GM12891 (cell line): Measurements from ENCODE around the gene CST1. TPM values are rescaled to one million over a fixed set of nuclear protein-coding genes. Genes with fewer than 3 reads are reported as not detected.
A peak's percentile ranks its signal among the peaks of the same experiment; 100 is the strongest.
"Not testable (repeated sequence)": the region's sequence is repeated elsewhere in the genome, so short reads cannot be mapped to it uniquely, and the experiment has no call there.

ENCODE experiments used
- DNase-seq: peaks from one replicate; pipeline ENCODE4 v3.0.0; 2011; ENCODE audit warnings: low spot score; ENCODE audit not compliant: insufficient read length
- FAIRE-seq: peaks from 2 replicates; lab custom pipeline; 2011; peaks lifted over from hg19 to GRCh38; lab: Jason Lieb, UNC
- PAX5 ChIP-seq: IDR thresholded peaks from 2 replicates; pipeline ENCODE4 v1.6.1; 2011; ENCODE audit warnings: low read length, moderate library complexity, mild to moderate bottlenecking; ENCODE audit not compliant: insufficient read depth, severe bottlenecking
- POLR2A ChIP-seq: IDR thresholded peaks from 2 replicates; pipeline ENCODE4 v1.6.1; 2011; ENCODE audit warnings: low read depth, low read length, control low read depth
- POLR2AphosphoS5 ChIP-seq: IDR thresholded peaks from 2 replicates; pipeline ENCODE4 v1.6.1; 2011; ENCODE audit warnings: low read depth, low read length, control low read depth
- POU2F2 ChIP-seq: IDR thresholded peaks from 2 replicates; pipeline ENCODE4 v1.6.1; 2011; ENCODE audit warnings: low read depth, mild to moderate bottlenecking, control low read depth, low read length, moderate library complexity
- SPI1 ChIP-seq: IDR thresholded peaks from 2 replicates; pipeline ENCODE4 v1.6.1; 2011; ENCODE audit warnings: low read depth, low read length, control low read depth
- TAF1 ChIP-seq: IDR thresholded peaks from 2 replicates; pipeline ENCODE4 v1.6.1; 2011; ENCODE audit warnings: low read depth, low read length, control low read depth
- polyA plus RNA-seq: library from polyadenylated mRNA; unstranded; fragments of >200 nt; gene quantifications from one replicate; pipeline ENCODE4 v1.2.1, GENCODE V29; 2012; ENCODE audit warnings: low read depth, missing spikeins, inconsistent platforms; ENCODE audit not compliant: missing spikeins

CST1 gene, protein sequence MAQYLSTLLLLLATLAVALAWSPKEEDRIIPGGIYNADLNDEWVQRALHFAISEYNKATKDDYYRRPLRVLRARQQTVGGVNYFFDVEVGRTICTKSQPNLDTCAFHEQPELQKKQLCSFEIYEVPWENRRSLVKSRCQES
- not detected for polyA plus RNA-seq

DNA sequence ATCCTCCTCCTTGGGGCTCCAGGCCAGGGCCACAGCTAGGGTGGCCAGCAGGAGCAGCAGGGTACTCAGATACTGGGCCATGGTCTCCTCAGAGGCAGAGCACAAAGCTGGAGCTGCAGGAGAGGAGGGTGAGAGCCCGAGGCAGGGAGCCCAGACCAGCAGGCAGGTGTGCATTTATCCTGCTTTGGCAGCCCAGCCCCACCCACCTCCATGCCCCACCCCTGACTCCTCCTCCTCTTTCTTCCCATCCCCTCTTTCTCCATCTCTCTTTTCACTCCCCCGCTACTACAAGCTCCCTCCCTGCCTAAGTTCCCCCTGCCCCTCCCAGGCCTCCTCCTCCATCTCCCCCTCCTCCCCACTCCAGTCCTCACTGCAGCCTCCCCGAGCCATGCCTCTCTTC, at the start of gene CST1:
Gene CST1 (minus strand): TSS at position 150 of the 400 bp plus-strand sequence. CDS start 69 bp downstream, at position 81.
- FAIRE-seq, DNase-seq: not testable (repeated sequence)

DNA sequence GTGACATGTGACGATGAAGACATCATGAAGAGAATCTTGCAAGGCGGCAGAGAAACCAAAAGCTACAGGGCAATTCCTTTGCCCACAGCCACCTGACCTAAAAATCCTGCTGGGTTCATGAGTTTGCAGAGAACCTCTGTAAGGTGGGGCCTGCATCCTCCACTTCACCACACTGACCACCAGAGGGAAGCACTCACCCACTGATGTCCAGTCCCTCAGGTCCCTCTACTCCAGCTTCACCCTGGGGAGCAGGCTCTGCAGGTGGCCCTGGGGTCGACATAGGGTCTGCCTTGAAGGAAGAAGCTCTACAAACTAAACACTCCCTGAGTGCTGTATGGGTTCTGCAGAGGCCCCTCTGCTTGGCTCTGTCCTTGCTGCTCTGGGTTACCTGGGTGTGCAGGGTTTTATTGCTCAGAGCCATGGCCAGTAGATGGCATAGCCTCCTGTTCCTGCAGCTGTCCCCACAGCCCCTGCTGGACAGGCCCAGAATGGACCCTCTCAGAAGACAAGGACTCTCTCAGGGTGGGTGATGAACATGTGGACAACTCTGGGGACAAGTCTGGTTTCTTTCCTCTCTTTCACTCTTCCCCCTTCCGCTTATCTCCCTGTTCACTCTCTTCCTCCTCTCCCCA, 48.6 kb upstream of the CST1 start:
- peak; percentile 58 for FAIRE-seq
- not testable (repeated sequence) for DNase-seq

DNA sequence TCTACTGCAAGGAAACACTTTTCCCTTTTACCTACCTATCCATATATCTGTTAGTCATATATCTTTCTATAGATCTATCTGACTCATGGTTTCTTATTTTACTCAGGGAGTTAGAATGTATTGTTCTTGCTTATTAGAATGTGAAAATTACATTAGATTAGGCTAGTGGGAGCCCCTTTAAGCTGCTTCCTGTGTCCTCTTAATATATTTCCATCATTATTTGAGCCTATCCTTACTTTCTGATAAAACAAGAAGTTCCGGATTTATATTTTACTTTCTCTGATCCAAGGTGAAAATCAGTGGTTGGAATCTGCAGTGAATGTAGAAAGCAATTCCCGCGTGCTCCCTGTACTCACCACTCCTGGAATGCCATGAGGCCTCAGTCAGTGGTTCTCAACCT, 44.8 kb upstream of the CST1 start:
- no peak for TF ChIP-seq PAX5
- TF ChIP-seq POLR2A: no peak
- TF ChIP-seq POU2F2: no peak
- TF ChIP-seq SPI1: no peak
- no peak for TF ChIP-seq TAF1
- TF ChIP-seq POLR2AphosphoS5: no peak
- FAIRE-seq (no peak), DNase-seq (no peak)

DNA sequence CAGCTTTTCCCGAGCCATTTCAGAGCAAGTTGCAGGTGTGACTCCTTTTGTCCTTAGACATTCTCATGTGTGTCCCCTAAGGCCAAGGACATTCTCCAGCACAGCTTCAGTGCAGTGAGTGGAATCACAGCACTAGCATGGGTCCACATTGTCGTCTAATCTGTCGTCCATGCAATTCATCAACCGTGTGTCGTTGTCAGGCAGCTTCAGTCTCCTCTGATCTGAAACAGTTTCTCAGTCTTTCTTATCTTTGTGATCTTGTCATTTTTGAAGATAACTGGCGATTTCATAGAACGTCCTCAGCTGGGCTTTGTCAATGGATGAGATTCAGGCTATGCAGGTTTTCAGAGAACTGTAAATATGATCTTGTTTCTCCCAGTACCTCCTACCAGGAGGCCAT, 44.1 kb upstream of the CST1 start:
- FAIRE-seq: no peak
- no peak for DNase-seq
- no peak for TF ChIP-seq POLR2A
- no peak for TF ChIP-seq PAX5

DNA sequence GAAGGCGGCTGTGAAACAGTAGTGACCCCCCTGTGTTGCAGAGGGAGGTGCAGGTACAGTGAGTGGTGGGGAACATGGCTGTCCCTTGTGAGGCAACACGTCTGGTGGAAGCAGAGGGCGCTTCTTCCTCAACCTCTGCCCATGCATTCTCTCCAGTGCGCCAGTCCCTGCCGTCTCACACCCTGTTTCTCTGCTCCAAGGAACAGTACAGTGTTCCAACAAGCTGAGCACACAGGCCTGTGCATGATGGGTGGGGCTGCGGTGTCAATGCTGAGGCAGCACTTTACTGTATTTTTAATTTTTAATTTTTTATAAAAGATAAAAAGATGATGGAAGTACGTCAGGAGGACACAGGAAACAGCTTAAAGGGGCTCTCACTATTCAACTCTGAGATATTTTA, 43.3 kb upstream of the CST1 start:
- TF ChIP-seq POLR2AphosphoS5: no peak
- TF ChIP-seq POLR2A: no peak
- TF ChIP-seq POU2F2: no peak
- TF ChIP-seq PAX5: no peak
- TF ChIP-seq SPI1: no peak
- no peak for TF ChIP-seq TAF1
- DNase-seq: no peak
- no peak for FAIRE-seq

DNA sequence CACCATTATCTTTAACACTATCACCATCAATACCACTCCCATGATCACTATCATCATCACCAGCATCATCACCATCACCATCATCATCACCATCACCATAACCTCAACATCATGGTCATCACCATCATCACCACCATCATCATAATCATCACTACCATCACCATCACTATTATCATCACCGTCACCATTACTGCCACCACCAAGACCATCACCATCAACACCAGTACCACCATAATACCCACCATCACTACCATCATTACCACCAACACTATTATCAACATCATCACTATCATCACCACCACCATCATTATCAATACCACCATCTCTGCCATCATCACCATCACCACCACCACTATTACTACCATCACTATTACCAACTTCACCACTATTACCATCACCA, 32.7 kb upstream of the CST1 start:
- TF ChIP-seq POLR2AphosphoS5: no peak
- no peak for TF ChIP-seq POU2F2
- no peak for TF ChIP-seq POLR2A
- no peak for TF ChIP-seq PAX5
- TF ChIP-seq TAF1: no peak
- no peak for TF ChIP-seq SPI1
- no peak for DNase-seq
- FAIRE-seq: no peak

DNA sequence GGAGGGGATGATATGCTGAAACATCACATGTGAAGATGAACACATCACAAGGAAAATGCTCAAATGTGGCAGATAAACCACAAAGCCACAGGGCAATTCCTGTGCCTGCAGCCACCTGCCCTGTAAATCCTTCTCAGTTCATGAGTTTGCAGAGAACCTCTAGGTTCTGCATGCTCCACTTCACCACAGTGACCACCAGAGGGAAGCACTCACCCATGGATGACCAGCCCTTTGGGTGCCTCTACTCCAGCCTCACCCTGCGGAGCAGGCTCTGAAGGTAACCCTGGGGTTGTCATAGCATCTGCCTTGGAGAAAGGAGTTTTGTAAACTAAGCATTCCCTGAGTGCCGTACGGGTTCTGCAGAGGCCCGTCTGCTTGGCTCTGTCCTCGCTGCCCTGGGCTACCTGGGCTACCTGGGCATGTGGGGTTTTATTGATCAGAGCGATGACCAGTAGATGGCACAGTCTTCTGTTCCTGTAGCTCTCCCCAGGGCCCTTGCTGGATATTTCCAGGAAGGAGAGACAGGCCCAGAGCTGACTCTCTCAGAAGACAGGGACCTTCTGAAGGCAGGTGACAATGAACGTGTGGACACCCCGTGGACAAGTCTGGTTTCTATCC, 31.7 kb upstream of the CST1 start:
- peak; percentile 79 for FAIRE-seq
- no peak for TF ChIP-seq POLR2AphosphoS5
- no peak for TF ChIP-seq TAF1
- no peak for TF ChIP-seq SPI1
- no peak for TF ChIP-seq POLR2A
- TF ChIP-seq POU2F2: no peak
- no peak for TF ChIP-seq PAX5
- DNase-seq: no peak

DNA sequence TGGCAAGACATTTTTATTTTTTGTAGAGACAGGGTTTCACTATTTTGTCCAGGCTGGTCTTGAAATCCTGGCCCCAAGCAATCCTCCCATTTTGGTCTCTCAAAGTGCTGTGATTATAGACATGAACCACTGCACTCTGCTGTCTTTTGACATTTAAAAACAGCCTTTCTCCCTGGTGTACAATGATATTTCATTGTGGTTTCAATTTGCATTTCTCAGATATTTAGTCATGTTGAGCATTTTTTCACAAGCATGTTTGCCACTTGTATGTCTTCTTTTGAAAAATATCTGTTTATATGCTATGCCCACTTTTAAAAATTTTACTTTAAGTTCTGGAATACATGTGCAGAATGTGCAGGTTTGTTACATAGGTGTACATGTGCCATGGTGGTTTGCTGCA, 27.9 kb upstream of the CST1 start:
- not testable (repeated sequence) for FAIRE-seq

DNA sequence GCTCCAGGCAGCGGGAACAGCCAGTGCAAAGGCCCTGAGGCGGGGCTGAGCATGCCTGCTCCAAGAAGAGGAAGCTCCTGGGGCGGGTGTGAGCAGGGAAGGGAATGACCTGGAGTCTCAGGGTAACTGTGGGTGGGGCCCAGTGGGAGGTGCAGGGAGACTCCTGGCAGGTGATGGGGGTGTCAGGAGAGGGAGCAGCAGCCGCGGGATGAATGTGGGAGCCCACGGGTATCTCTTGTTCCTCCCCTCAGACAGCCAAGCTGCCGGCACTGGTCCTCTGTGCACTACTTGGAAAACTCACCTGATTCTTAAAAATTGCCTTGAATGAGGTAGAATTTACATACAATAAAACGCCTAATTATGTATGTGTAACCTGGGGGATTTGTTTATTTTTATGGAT, 26.6 kb upstream of the CST1 start:
- DNase-seq, FAIRE-seq: not testable (repeated sequence)

More for the DNA sequence above, 27.9 kb upstream of the CST1 start:
- DNase-seq: not testable (repeated sequence)

DNA sequence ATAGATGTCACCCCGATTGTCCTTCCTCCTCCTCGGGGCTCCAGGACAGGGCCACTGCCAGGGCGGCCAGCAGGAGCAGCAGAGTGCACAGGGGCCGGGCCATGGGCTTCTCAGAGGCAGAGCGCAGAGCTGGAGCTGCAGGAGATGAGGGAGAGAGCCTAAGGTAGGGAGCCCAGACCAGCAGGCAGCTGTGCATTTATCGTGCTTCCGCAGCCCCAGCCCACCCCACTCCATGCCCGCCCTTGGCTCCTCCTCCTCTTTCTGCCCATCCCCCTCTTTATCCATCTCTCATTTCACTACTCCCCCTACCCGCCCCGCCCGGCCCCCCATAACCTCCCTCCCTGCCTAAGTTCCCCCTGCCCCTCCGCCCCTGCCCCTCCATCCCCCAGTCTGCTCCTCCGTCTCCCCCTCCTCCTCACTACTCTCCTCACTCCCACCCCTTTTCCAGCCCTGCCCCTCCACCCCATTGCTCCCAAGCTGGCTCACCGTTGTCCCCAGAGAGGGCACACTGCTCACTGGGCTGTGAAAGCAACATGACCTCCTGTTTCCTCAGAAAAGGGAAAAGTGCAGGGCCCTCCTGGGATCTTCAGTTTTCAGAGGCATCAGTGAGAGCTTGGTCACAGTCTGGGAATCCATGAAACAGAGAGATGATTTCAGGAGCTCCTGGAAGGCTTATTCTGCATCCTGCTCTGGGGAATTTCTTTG, 25.5 kb upstream of the CST1 start:
- TF ChIP-seq SPI1: no peak
- TF ChIP-seq POU2F2: no peak
- FAIRE-seq (no peak), DNase-seq (no peak)

DNA sequence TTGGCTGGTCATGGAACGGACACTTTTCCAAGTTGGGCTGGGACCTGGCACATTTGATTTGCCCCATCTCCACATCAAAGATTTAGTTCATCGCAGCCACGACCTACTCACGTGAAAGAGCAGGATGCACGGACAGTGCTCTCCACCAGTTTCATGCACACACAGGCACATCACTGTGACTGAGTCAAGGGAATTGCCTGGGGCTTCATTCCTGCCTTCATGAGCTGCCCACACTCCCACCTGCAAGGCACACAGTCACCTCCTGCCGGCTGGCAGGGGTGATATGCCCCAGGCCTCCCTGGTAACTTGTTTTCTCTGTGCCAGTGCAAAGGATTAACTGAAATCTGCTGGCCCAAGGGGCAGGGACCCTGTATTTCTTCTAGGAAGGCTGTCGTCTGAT, 23.3 kb upstream of the CST1 start:
- DNase-seq (no peak), FAIRE-seq (no peak)
- TF ChIP-seq PAX5 (no peak), SPI1 (no peak), TAF1 (no peak)

DNA sequence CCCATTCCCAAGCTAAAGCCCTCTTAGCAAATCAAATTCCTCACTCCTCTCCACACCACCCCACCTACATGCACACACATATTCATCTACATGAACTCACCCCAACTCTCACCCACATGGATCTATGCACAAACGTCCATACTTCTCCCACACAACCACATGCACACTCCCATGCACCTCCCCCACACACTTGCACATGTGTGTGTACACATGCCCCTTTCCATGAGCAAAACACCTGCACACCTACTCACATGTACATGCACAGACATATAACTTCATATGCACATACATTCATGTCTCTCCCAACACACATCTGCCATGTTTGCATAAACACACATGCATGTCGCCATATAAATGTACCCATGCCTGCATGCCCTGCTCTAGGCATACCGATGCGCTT, 22.8 kb upstream of the CST1 start:
- TF ChIP-seq SPI1 (no peak), POU2F2 (no peak), POLR2A (no peak), PAX5 (no peak), TAF1 (no peak), POLR2AphosphoS5 (no peak)
- FAIRE-seq (no peak), DNase-seq (no peak)
